Karpas-422 (cell line): ENCODE data around the gene KDM2A. TPM values are rescaled to one million over a fixed set of nuclear protein-coding genes. Genes with fewer than 3 reads are reported as not detected.

Source experiments
- DNase-seq: peaks from one replicate; pipeline ENCODE4 v3.0.0-alpha.2; 2015
- H2AFZ ChIP-seq: fragments of 200-600 bp; sonication (generic); 2 replicates; pipeline ENCODE4 v1.6.1; 2014; ENCODE audit warnings: antibody characterized with exemption, low read length, mixed read lengths
- H3K27ac ChIP-seq: fragments of 200-600 bp; sonication (generic); 2 replicates; pipeline ENCODE4 v1.5.1; 2014; ENCODE audit warnings: mild to moderate bottlenecking, low read length, moderate library complexity
- H3K27me3 ChIP-seq: fragments of 200-600 bp; sonication (generic); 2 replicates; pipeline ENCODE4 v1.6.1; 2014; ENCODE audit warnings: low read length, mixed read lengths
- H3K36me3 ChIP-seq: fragments of 200-600 bp; sonication (generic); 2 replicates; pipeline ENCODE4 v1.6.1; 2014; ENCODE audit warnings: low read length, mixed read lengths; ENCODE audit not compliant: insufficient read depth
- H3K4me1 ChIP-seq: fragments of 200-600 bp; sonication (generic); 2 replicates; pipeline ENCODE4 v1.6.1; 2014; ENCODE audit warnings: mild to moderate bottlenecking, low read length, mixed read lengths
- H3K4me2 ChIP-seq: fragments of 200-600 bp; sonication (generic); 2 replicates; pipeline ENCODE4 v1.6.1; 2014; ENCODE audit warnings: low read length, low read depth, mild to moderate bottlenecking; ENCODE audit not compliant: poor library complexity, severe bottlenecking
- H3K4me3 ChIP-seq: fragments of 200-600 bp; sonication (generic); 2 replicates; pipeline ENCODE4 v1.5.1; 2014; ENCODE audit warnings: mild to moderate bottlenecking, antibody characterized with exemption, low read length, mixed read lengths
- H3K79me2 ChIP-seq: fragments of 200-600 bp; sonication (generic); 2 replicates; pipeline ENCODE4 v1.6.1; 2014; ENCODE audit warnings: mild to moderate bottlenecking, low read length, mixed read lengths
- H3K9ac ChIP-seq: fragments of 200-600 bp; sonication (generic); 2 replicates; pipeline ENCODE4 v1.6.0; 2014; ENCODE audit warnings: low read length
- H3K9me2 ChIP-seq: fragments of 200-600 bp; sonication (generic), shearing (Covaris generic); replicated peaks from 2 replicates; pipeline ENCODE4 v1.6.0; 2014; ENCODE audit warnings: mild to moderate bottlenecking, low read length, moderate library complexity; ENCODE audit not compliant: insufficient read depth
- H3K9me3 ChIP-seq: fragments of 300-700, 200-600 bp; sonication (generic); 2 replicates; pipeline ENCODE4 v1.6.1; 2014; ENCODE audit warnings: low read length, mixed read lengths
- H4K20me1 ChIP-seq: fragments of 200-600 bp; sonication (generic); 2 replicates; pipeline ENCODE4 v1.6.1; 2014; ENCODE audit warnings: mild to moderate bottlenecking, antibody characterized with exemption, low read length, low read depth; ENCODE audit not compliant: insufficient read depth
- total RNA-seq: library from RNA; depleted of rRNA; stranded (reverse); fragments of >200 nt; shearing (Covaris generic); gene quantifications from 2 replicates; pipeline ENCODE4 v1.2.3, GENCODE V29; 2014; ENCODE audit warnings: low replicate concordance

Gene KDM2A
- total RNA-seq, 1 experiment from 2014 or later, result 55.8 TPM

GRCh38 chr11:67268081-67268961 is 149.3 kb downstream of the KDM2A start:
- DNase-seq, result peak; percentile 89
- Histone ChIP-seq H3K4me3 (peak overlapping the region; percentile 87), H3K4me2 (peak overlapping the region; percentile 86), H2AFZ (no peak overlapping the region), H3K79me2 (peaks cover 63% of the 10 kb centered on the region), H3K9me2 (no peaks in the 10 kb centered on the region), H3K9me3 (no peaks in the 10 kb centered on the region), H3K9ac (peak overlapping the region; percentile 89), H3K36me3 (peaks cover 11% of the 10 kb centered on the region; the same call in 1 of the 2 replicates), H3K4me1 (peaks cover 65% of the 10 kb centered on the region), H3K27me3 (no peaks in the 10 kb centered on the region), H3K27ac (peak overlapping the region; percentile 96), H4K20me1 (peaks cover 7% of the 10 kb centered on the region; the same call in 1 of the 2 replicates)

GRCh38 chr11:67268962-67269268 is 149.9 kb downstream of the KDM2A start:
- H3K27ac ChIP-seq, result peak overlapping the region; percentile 96
- no peaks in the 10 kb centered on the region for H3K27me3 ChIP-seq
- H3K79me2 ChIP-seq, result peaks cover 69% of the 10 kb centered on the region
- H3K9me2 ChIP-seq, result no peaks in the 10 kb centered on the region
- peaks cover 11% of the 10 kb centered on the region; the same call in 1 of the 2 replicates for H3K36me3 ChIP-seq
- peaks cover 71% of the 10 kb centered on the region for H3K4me1 ChIP-seq
- no peak overlapping the region for H2AFZ ChIP-seq
- no peak for DNase-seq
- no peaks in the 10 kb centered on the region for H3K9me3 ChIP-seq
- H4K20me1 ChIP-seq, result peaks cover 7% of the 10 kb centered on the region; the same call in 1 of the 2 replicates
- H3K4me3 ChIP-seq, result peak overlapping the region; percentile 87; the same call in 1 of the 2 replicates
- H3K9ac ChIP-seq, result peak overlapping the region; percentile 89
- H3K4me2 ChIP-seq, result peak overlapping the region; percentile 86

- DNase-seq, result no peak
- H3K27me3 ChIP-seq, result no peaks in the 10 kb centered on the region
- H2AFZ ChIP-seq, result no peak overlapping the region
- peaks cover 76% of the 10 kb centered on the region for H3K79me2 ChIP-seq
- peak overlapping the region; percentile 96 for H3K27ac ChIP-seq
- H3K9me2 ChIP-seq, result no peaks in the 10 kb centered on the region
- peak overlapping the region; percentile 86 for H3K4me2 ChIP-seq
- peaks cover 11% of the 10 kb centered on the region; the same call in 1 of the 2 replicates for H3K36me3 ChIP-seq
- H3K9me3 ChIP-seq, result no peaks in the 10 kb centered on the region
- peak overlapping the region; percentile 89 for H3K9ac ChIP-seq
- H3K4me3 ChIP-seq, result peak overlapping the region; percentile 87
- peaks cover 77% of the 10 kb centered on the region for H3K4me1 ChIP-seq
- peaks cover 7% of the 10 kb centered on the region; the same call in 1 of the 2 replicates for H4K20me1 ChIP-seq
Measured at GRCh38 chr11:67269401-67270255, 150.6 kb downstream of the KDM2A start.

GRCh38 chr11:67270256-67271204 is 151.5 kb downstream of the KDM2A start:
- Histone ChIP-seq H3K9me3 (no peaks in the 10 kb centered on the region), H3K4me1 (peaks cover 86% of the 10 kb centered on the region), H4K20me1 (peaks cover 7% of the 10 kb centered on the region; the same call in 1 of the 2 replicates), H3K36me3 (peaks cover 11% of the 10 kb centered on the region; the same call in 1 of the 2 replicates), H3K27me3 (no peaks in the 10 kb centered on the region), H3K4me2 (peak overlapping the region; percentile 86), H3K27ac (peak overlapping the region; percentile 96), H3K9me2 (no peaks in the 10 kb centered on the region), H3K79me2 (peaks cover 85% of the 10 kb centered on the region), H3K4me3 (peak overlapping the region; percentile 87), H2AFZ (no peak overlapping the region), H3K9ac (peak overlapping the region; percentile 89)
- DNase-seq, result peak; percentile 88

- H2AFZ ChIP-seq, result no peak overlapping the region
- H3K79me2 ChIP-seq, result peaks cover 91% of the 10 kb centered on the region
- H3K27me3 ChIP-seq, result no peaks in the 10 kb centered on the region
- no peaks in the 10 kb centered on the region for H3K9me3 ChIP-seq
- no peak for DNase-seq
- H3K27ac ChIP-seq, result peak overlapping the region; percentile 96
- no peaks in the 10 kb centered on the region for H3K9me2 ChIP-seq
- peak overlapping the region; percentile 89 for H3K9ac ChIP-seq
- H3K4me3 ChIP-seq, result peak overlapping the region; percentile 87
- peaks cover 11% of the 10 kb centered on the region; the same call in 1 of the 2 replicates for H3K36me3 ChIP-seq
- peaks cover 88% of the 10 kb centered on the region for H3K4me1 ChIP-seq
- peak overlapping the region; percentile 86 for H3K4me2 ChIP-seq
- H4K20me1 ChIP-seq, result peaks cover 7% of the 10 kb centered on the region; the same call in 1 of the 2 replicates
Measured at GRCh38 chr11:67271205-67271540, 152.1 kb downstream of the KDM2A start.

- peak overlapping the region; percentile 87; the same call in 1 of the 2 replicates for H3K4me3 ChIP-seq
- no peaks in the 10 kb centered on the region for H3K9me2 ChIP-seq
- DNase-seq, result peak; percentile 75
- no peak overlapping the region for H2AFZ ChIP-seq
- H3K27ac ChIP-seq, result peak overlapping the region; percentile 96
- peak overlapping the region; percentile 89 for H3K9ac ChIP-seq
- H3K79me2 ChIP-seq, result peaks cover 95% of the 10 kb centered on the region
- peak overlapping the region; percentile 86 for H3K4me2 ChIP-seq
- H3K4me1 ChIP-seq, result peaks cover 93% of the 10 kb centered on the region
- peaks cover 7% of the 10 kb centered on the region; the same call in 1 of the 2 replicates for H4K20me1 ChIP-seq
- no peaks in the 10 kb centered on the region for H3K9me3 ChIP-seq
- H3K27me3 ChIP-seq, result no peaks in the 10 kb centered on the region
- H3K36me3 ChIP-seq, result peaks cover 11% of the 10 kb centered on the region; the same call in 1 of the 2 replicates
Measured at GRCh38 chr11:67271541-67272284, 152.7 kb downstream of the KDM2A start.
